Central memory CD8-positive, alpha-beta T cell (primary cell): Measurements from ENCODE around the gene ATP5F1B.

Experiments used
- ATAC-seq: fragments of 150-1000 bp; cut with Tn5 transposase; replicated peaks from 2 replicates; pipeline ENCODE4 v1.10.0; 2022; ENCODE audit warnings: mild to moderate bottlenecking, moderate FRiP score, moderate number of reproducible peaks; ENCODE audit not compliant: poor library complexity, severe bottlenecking; ENCODE audit errors: extremely low read depth
- DNase-seq, 2 donors: peaks; one replicate each; pipeline ENCODE4 v3.0.0; 2021; ENCODE audit warnings: low spot score in 2 of 2
- H3K27ac Mint-ChIP-seq: one replicate; pipeline ENCODE4 v1.8.0; 2022; ENCODE audit warnings: low read depth, mild to moderate bottlenecking, moderate library complexity, mixed read lengths
- H3K27me3 Mint-ChIP-seq: one replicate; pipeline ENCODE4 v1.8.0; 2022; ENCODE audit warnings: mixed read lengths
- H3K36me3 Mint-ChIP-seq: one replicate; pipeline ENCODE4 v1.8.0; 2022; ENCODE audit warnings: mild to moderate bottlenecking, moderate library complexity, mixed read lengths; ENCODE audit not compliant: insufficient read depth
- H3K4me1 Mint-ChIP-seq: one replicate; pipeline ENCODE4 v1.8.0; 2022; ENCODE audit warnings: mixed read lengths
- H3K4me3 Mint-ChIP-seq: one replicate; pipeline ENCODE4 v1.8.0; 2022; ENCODE audit warnings: mild to moderate bottlenecking, moderate library complexity, mixed read lengths
- H3K9me3 Mint-ChIP-seq: one replicate; pipeline ENCODE4 v1.8.0; 2022; ENCODE audit warnings: mixed read lengths

Gene ATP5F1B

GRCh38 chr12:56636675-56637540, 8.9 kb downstream of the ATP5F1B start:
- Mint-ChIP-seq H3K27me3 (no peaks in the 10 kb centered on the region), H3K27ac (peak overlapping the region; percentile 94), H3K9me3 (no peaks in the 10 kb centered on the region), H3K4me1 (peaks cover 54% of the 10 kb centered on the region), H3K36me3 (peaks cover 60% of the 10 kb centered on the region), H3K4me3 (peak overlapping the region; percentile 98)
- peak; percentile 81 for ATAC-seq
- peak; percentile 95 to 96 for DNase-seq

- Mint-ChIP-seq H3K9me3 (no peaks in the 10 kb centered on the region), H3K4me1 (peaks cover 59% of the 10 kb centered on the region), H3K36me3 (peaks cover 53% of the 10 kb centered on the region), H3K27me3 (no peaks in the 10 kb centered on the region), H3K4me3 (peak overlapping the region; percentile 98), H3K27ac (peak overlapping the region; percentile 94)
- DNase-seq (peak; percentile 40 to 57), ATAC-seq (peak; percentile 76)
Observed at GRCh38 chr12:56635806-56636674, 9.7 kb downstream of the ATP5F1B start.

GRCh38 chr12:56634837-56635791, 10.7 kb downstream of the ATP5F1B start:
- H3K4me3 Mint-ChIP-seq = peak overlapping the region; percentile 98
- DNase-seq (peak; percentile 38 to 41), ATAC-seq (peak; percentile 20)
- H3K27me3 Mint-ChIP-seq = no peaks in the 10 kb centered on the region
- peaks cover 63% of the 10 kb centered on the region for H3K4me1 Mint-ChIP-seq
- H3K27ac Mint-ChIP-seq = peak overlapping the region; percentile 94
- H3K9me3 Mint-ChIP-seq = no peaks in the 10 kb centered on the region
- peaks cover 46% of the 10 kb centered on the region for H3K36me3 Mint-ChIP-seq

DNA sequence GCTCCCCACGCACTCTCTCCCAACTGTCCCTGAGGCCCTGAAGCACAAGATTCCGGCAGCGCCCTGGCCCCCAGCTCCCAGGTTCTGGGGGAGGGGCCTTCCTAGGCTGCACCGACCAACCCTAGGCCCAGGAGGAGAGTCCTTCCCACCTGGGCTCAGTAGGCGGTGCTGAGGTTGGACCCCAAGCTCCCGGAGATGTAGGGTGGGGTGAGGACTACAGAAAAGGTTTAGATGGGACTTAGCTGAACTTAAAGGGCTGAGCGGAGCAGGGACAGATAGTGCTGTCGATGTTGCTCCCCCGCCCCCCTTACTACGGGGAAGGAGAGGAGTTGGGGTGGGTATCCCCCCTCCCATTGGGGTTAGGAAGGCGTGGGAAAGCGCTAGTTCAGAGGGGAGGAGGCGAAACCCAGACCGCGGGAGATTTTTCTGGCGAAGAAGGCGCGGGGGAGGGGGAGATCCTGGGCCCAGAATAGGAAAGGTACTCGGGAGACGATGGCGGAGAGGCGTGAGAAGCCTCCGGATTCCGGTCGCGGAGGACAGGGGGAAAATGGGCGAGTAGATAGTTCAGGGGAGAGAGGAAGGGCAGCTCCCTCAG, 11.4 kb downstream of the ATP5F1B start:
- H3K4me1 Mint-ChIP-seq = peaks cover 63% of the 10 kb centered on the region
- H3K36me3 Mint-ChIP-seq = peaks cover 40% of the 10 kb centered on the region
- no peaks in the 10 kb centered on the region for H3K27me3 Mint-ChIP-seq
- H3K4me3 Mint-ChIP-seq = peak overlapping the region; percentile 98
- H3K27ac Mint-ChIP-seq = peak overlapping the region; percentile 94
- ATAC-seq = no peak
- no peaks in the 10 kb centered on the region for H3K9me3 Mint-ChIP-seq
- no peak for DNase-seq

- no peak for ATAC-seq
- no peak for DNase-seq
- Mint-ChIP-seq H3K4me3 (peak overlapping the region; percentile 98), H3K9me3 (no peaks in the 10 kb centered on the region), H3K27ac (peak overlapping the region; percentile 94), H3K4me1 (peaks cover 65% of the 10 kb centered on the region), H3K36me3 (peaks cover 36% of the 10 kb centered on the region), H3K27me3 (no peaks in the 10 kb centered on the region)
Observed at GRCh38 chr12:56633468-56634241, 12.1 kb downstream of the ATP5F1B start.

DNA sequence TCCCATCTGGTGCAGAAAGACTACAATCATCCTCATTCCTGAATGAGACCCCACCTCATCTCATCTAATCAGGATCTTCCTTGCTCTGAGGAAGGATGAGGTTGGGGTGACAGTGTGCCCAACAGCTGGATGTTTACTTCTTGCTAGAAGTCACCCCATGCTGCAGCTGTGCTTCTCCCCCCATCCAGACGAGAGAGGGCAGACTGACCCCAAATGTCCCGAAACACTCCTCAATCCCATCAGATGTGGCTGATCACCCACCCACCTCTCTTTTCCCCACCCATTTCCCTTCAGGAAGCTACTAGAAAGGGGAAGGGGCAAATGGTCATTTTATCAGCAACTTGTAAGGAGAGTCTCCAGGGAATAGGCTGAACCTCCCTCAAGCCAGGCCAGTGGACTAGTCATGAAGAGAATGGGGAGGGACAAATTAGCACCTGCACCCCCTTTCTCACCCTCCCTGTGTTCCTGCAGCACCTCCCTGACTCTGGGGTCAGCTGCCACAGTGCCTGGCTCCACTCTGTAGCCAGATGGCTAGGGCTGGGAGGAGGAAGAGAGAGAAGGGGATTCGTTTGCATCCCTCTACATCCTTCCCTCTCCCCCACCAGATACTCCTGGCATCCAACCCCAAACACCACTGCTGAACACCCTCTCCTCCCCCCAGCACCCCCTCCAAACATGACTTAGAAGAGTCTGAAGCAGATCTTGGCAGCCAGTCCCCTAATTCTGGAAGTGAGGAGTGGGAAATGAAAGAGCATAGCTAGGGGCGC, 12.9 kb downstream of the ATP5F1B start:
- Mint-ChIP-seq H3K4me1 (peaks cover 73% of the 10 kb centered on the region), H3K27me3 (no peaks in the 10 kb centered on the region), H3K4me3 (peak overlapping the region; percentile 98), H3K27ac (no peak overlapping the region), H3K9me3 (no peaks in the 10 kb centered on the region), H3K36me3 (peaks cover 33% of the 10 kb centered on the region)
- DNase-seq (no peak), ATAC-seq (no peak)

DNA sequence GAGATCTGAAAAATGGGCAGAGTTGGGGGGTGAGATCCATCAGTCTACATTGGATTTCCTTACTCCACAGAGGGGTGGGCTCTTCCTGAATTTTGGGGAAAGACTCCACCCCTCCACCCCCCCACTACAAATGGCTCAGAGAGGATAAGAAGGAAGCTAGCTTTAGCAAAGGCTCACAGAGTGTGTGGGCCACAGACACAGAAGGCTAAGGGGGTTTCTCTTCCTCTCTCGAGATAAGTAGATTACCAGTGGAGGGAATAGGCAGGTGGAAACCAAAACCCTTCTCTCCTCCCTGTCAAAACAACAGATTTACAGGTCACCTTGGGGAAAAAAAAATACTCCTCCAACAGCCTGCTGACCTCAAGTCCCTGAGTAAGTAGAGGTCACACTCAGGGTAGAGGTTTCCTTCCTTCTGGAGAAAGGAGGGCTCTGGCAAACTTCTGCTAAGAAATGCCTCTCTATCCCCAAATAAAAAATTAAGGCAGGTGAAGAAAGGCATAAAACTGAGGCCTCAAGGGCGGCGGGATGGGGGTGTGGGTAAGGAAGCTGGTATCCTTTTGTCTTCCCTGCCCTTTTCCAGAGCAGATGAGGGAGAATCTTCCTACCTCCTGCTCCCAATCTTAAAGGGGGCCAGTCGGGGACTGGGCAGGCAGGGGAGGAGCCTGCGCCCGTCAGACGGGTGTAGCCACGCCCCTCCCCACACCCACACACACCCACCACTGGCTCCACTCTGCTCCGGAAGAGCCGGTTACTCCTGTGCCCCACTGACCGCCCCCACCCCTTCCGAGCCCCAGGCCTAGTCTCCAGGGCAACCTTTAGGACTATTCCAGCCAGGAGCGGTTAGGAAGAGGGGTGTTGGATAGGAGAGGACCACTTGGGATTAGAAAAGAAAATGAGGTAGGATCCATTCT, 13.7 kb downstream of the ATP5F1B start:
- H3K9me3 Mint-ChIP-seq = no peaks in the 10 kb centered on the region
- H3K27ac Mint-ChIP-seq = peak overlapping the region; percentile 89
- H3K27me3 Mint-ChIP-seq = no peaks in the 10 kb centered on the region
- peak in 1 of 2 donors; percentile 22 for DNase-seq
- no peak for ATAC-seq
- H3K36me3 Mint-ChIP-seq = peaks cover 28% of the 10 kb centered on the region
- H3K4me1 Mint-ChIP-seq = peaks cover 77% of the 10 kb centered on the region
- H3K4me3 Mint-ChIP-seq = peak overlapping the region; percentile 98

- peak; percentile 76 for ATAC-seq
- peak within 1 kb of the TSS; percentile 98 for H3K4me3 Mint-ChIP-seq
- H3K27ac Mint-ChIP-seq = peak within 1 kb of the TSS; percentile 89
- H3K27me3 Mint-ChIP-seq = no peaks in the 10 kb centered on the region
- no peaks in the 10 kb centered on the region for H3K9me3 Mint-ChIP-seq
- peaks cover 73% of the 10 kb centered on the region for H3K4me1 Mint-ChIP-seq
- H3K36me3 Mint-ChIP-seq = peaks cover 24% of the 10 kb centered on the region
- peak; percentile 56 to 67 for DNase-seq
Observed at GRCh38 chr12:56630180-56630632, 15.6 kb downstream of the ATP5F1B start, which contains the start of gene BAZ2A. Gene BAZ2A, minus strand, starts transcription at chr12:56630326. Its CDS starts 12,796 bp downstream, at chr12:56617530.

- Mint-ChIP-seq H3K27ac (peak overlapping the region; percentile 89), H3K27me3 (no peaks in the 10 kb centered on the region), H3K9me3 (no peaks in the 10 kb centered on the region), H3K4me1 (peaks cover 69% of the 10 kb centered on the region), H3K4me3 (peak overlapping the region; percentile 98), H3K36me3 (peaks cover 23% of the 10 kb centered on the region)
- DNase-seq (peak in 1 of 2 donors; percentile 18), ATAC-seq (peak; percentile 24)
Observed at GRCh38 chr12:56629459-56630179, 16.2 kb downstream of the ATP5F1B start.
